Right lung (tissue), 5 donors: Measurements from ENCODE around the gene BARX2. TPM values are rescaled to one million over a fixed set of nuclear protein-coding genes. Genes with fewer than 3 reads are reported as not detected.

Experiments
- polyA plus RNA-seq, 5 donors: library from polyadenylated mRNA; unstranded; fragments of 120-200 nt; gene quantifications; one replicate each; pipeline versions ENCODE4 v1.2.1 to v1.2.3, GENCODE V29; 2013; ENCODE audit warnings: inconsistent platforms in 1 of 5, low replicate concordance in 1 of 5; ENCODE audit not compliant: insufficient read length in 5 of 5, insufficient read depth in 1 of 5

The BARX2 gene
- polyA plus RNA-seq, 5 donors, result 0.12 to 0.57 (median 0.32) TPM; not detected in 1

Other genes starting within 250 kb of the BARX2 start
- gene ARHGAP32, start 183.5 kb upstream of the BARX2 start, polyA plus RNA-seq, result 10 to 100 TPM; 11.2 to 17.5 (median 14.5) TPM